A673 (cell line): Measurements from ENCODE around the gene TIGD3. TPM values are rescaled to one million over a fixed set of nuclear protein-coding genes. Genes with fewer than 3 reads are reported as not detected.

Experiments
- BruUV-seq: library from RNA; stranded (reverse); fragments of 400-500 nt; replicated peaks from 2 replicates; lab custom pipeline; 2021; lab: Mats Ljungman, UMichigan
- CTCF ChIA-PET: fragments of 300-600 bp; sonication (Branson Sonifier 250); formaldehyde crosslinking; loops from one replicate; lab custom pipeline; 2022; ENCODE audit warnings: antibody characterized with exemption; lab: Charles Lee
- POLR2A ChIA-PET: fragments of 300-600 bp; sonication (Branson Sonifier 250); formaldehyde crosslinking; loops from one replicate; lab custom pipeline; 2022; ENCODE audit warnings: antibody characterized with exemption; ENCODE audit not compliant: low non-redundant PET; lab: Charles Lee
- DNase-seq: peaks from one replicate; pipeline ENCODE4 v3.0.0-alpha.2; 2015; ENCODE audit warnings: low spot score
- H3K27ac ChIP-seq: fragments of 200-600 bp; sonication (generic); 2 replicates; pipeline ENCODE4 v1.5.1; 2016; ENCODE audit warnings: mixed run types, low read depth, mild to moderate bottlenecking, mixed read lengths, antibody characterized with exemption, low read length; ENCODE audit not compliant: poor library complexity, severe bottlenecking
- H3K27me3 ChIP-seq: fragments of 200-600 bp; sonication (generic); replicated peaks from 2 replicates; pipeline ENCODE4 v1.6.1; 2017; ENCODE audit warnings: mixed run types, low read depth, mild to moderate bottlenecking, mixed read lengths, antibody characterized with exemption, low read length; ENCODE audit not compliant: insufficient read depth, poor library complexity
- H3K36me3 ChIP-seq: fragments of 200-600 bp; sonication (generic); 2 replicates; pipeline ENCODE4 v1.6.1; 2016; ENCODE audit warnings: mixed run types, mild to moderate bottlenecking, mixed read lengths, antibody characterized with exemption, low read length; ENCODE audit not compliant: insufficient read depth, poor library complexity, severe bottlenecking
- H3K4me1 ChIP-seq: fragments of 200-600 bp; sonication (generic); 2 replicates; pipeline ENCODE4 v1.6.1; 2017; ENCODE audit warnings: mixed run types, mild to moderate bottlenecking, mixed read lengths, antibody characterized with exemption, low read length; ENCODE audit not compliant: insufficient read depth, poor library complexity, severe bottlenecking
- H3K4me3 ChIP-seq: fragments of 200-600 bp; sonication (generic); 2 replicates; pipeline ENCODE4 v1.5.1; 2016; ENCODE audit warnings: low read depth, mixed run types, mild to moderate bottlenecking, mixed read lengths, low read length; ENCODE audit not compliant: poor library complexity, severe bottlenecking
- H3K9me3 ChIP-seq: fragments of 200-600 bp; sonication (generic); 2 replicates; pipeline ENCODE4 v1.6.1; 2016; ENCODE audit warnings: mixed run types, low read depth, mild to moderate bottlenecking, mixed read lengths, antibody characterized with exemption, low read length; ENCODE audit not compliant: poor library complexity, severe bottlenecking
- EZH2 ChIP-seq: fragments of 200-600 bp; sonication (generic); IDR thresholded peaks from 2 replicates; pipeline ENCODE4 v1.6.1; 2017; ENCODE audit warnings: borderline replicate concordance, low read depth, mild to moderate bottlenecking, mixed read lengths, antibody characterized with exemption, low read length; ENCODE audit not compliant: poor library complexity, severe bottlenecking
- intact Hi-C: fragments of 100-400 bp; cut with micrococcal nuclease; formaldehyde crosslinking; loops from one replicate; pipeline ENCODE4 v1.10.0; 2022; ENCODE audit not compliant: unreplicated experiment
- total RNA-seq: library from RNA; stranded (reverse); gene quantifications from 2 replicates; pipeline ENCODE4 v1.2.3, GENCODE V29; 2021
- TF ChIP-seq, protein P1 (sequence below): fragments of 300-800, 200-600 bp; sonication (generic); conservative IDR thresholded peaks from 2 replicates; pipeline ENCODE4 v1.5.1; 2017; ENCODE audit warnings: low read depth, mild to moderate bottlenecking, antibody characterized with exemption, low read length, moderate library complexity, mixed read lengths

TIGD3 gene
- total RNA-seq, 1 experiment from 2014 or later = 2.3 TPM

DNA sequence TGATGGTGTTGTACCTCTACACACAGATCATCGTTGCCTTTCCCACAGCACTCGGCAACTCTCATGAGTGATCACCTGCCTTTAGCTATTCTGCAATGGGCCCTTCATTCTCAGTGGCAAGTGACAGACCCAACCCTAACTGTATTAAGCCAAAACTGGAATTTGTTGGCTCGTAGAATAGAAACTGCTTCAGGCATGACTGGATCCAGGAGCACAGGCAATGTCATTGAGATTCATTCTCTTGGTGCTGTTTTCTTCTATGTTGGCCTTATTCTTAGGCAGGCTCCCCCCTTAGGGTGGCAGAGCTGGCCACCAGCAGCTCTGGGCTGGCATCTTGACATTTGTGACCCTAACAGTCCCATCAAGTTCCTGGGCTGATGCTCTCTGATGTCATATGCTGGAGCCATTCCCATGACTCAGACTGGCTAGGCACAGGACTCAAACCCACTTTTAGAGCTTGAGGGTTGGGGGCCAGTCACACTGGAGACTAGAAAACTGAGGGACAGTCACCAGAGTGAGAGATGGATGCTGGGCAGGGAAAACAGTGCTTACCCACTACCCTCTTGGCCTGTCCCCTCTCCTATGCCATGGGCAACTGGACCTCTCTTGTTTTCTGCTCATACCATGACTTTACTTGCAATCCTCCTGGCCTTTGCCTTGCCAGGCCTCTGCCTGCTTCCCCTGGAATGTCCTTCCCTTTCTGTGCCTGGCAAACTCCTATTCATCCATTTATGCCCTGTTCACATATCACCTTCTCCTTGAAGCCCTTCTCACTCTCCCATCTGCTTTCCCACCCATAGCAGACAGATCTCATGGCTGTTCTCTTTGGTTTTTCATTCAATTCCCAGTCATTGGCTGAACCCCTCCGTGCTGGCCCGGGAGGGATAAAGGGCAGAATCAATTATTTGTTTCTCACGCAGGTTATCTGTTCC lies 47.0 kb upstream of the TIGD3 start:
- intact Hi-C loops = no loop called here
- ChIA-PET CTCF (interaction anchor here (0.5 kb wide), 1 partner anchor 840 kb away, joined by 3 read pairs; no protein-coding TSS in a partner anchor), POLR2A (interaction anchor here (0.6 kb wide), 1 partner anchor 257 kb away, joined by 6 read pairs; no protein-coding TSS in a partner anchor)
- Histone ChIP-seq H3K36me3 (peaks cover 3% of the 10 kb centered on the region), H3K27ac (no peak overlapping the region), H3K4me1 (peaks cover 18% of the 10 kb centered on the region), H3K9me3 (no peaks in the 10 kb centered on the region), H3K27me3 (no peaks in the 10 kb centered on the region), H3K4me3 (no peak overlapping the region)
- BruUV-seq = no TSS peak
- no peak for DNase-seq
- TF ChIP-seq EZH2 = no peak
- TF ChIP-seq, protein P1, sequence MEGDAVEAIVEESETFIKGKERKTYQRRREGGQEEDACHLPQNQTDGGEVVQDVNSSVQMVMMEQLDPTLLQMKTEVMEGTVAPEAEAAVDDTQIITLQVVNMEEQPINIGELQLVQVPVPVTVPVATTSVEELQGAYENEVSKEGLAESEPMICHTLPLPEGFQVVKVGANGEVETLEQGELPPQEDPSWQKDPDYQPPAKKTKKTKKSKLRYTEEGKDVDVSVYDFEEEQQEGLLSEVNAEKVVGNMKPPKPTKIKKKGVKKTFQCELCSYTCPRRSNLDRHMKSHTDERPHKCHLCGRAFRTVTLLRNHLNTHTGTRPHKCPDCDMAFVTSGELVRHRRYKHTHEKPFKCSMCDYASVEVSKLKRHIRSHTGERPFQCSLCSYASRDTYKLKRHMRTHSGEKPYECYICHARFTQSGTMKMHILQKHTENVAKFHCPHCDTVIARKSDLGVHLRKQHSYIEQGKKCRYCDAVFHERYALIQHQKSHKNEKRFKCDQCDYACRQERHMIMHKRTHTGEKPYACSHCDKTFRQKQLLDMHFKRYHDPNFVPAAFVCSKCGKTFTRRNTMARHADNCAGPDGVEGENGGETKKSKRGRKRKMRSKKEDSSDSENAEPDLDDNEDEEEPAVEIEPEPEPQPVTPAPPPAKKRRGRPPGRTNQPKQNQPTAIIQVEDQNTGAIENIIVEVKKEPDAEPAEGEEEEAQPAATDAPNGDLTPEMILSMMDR = no peak

DNA sequence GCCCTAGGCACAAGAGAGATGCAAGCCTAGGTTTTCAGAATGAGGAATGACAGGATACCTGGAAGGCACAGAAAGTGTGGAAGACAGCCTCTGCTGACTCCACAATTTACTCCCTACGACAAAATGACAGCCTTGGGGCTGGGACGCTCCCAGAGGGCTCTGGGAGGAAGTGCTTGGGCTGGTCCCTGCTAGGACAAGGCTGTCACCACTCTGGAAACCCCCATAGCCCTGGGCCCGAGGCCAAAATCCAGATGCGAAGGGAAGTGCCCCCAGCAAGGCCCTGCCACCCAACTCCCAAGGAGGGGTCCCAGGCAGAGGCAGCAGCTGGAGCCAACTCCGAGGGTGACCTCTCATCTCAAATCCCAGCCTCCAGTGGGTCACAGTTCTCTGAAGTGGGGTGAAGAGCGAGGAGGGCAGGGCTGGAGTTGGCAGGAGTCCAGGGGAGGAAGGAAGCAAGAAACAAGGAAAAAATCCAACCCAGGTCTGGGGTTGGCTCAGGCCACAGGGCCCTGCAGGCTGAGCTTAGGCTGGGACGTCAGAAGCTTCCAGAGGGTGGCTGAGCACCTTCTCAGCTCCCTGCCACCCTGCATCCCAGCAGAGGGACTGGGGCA lies 46.2 kb upstream of the TIGD3 start:
- peak; percentile 43 for DNase-seq
- Histone ChIP-seq H3K4me1 (peaks cover 18% of the 10 kb centered on the region), H3K36me3 (peaks cover 3% of the 10 kb centered on the region), H3K27ac (no peak overlapping the region), H3K27me3 (no peaks in the 10 kb centered on the region), H3K4me3 (no peak overlapping the region), H3K9me3 (no peaks in the 10 kb centered on the region)
- no TSS peak for BruUV-seq
- POLR2A ChIA-PET = no interaction called here
- TF ChIP-seq, protein P1 = no peak
- TF ChIP-seq EZH2 = no peak
- CTCF ChIA-PET = interaction anchor here (0.5 to 0.6 kb wide), 3 partner anchors 127 to 841 kb away, joined by 3 to 5 read pairs (median 3); no protein-coding TSS in a partner anchor
- intact Hi-C loops = no loop called here

DNA sequence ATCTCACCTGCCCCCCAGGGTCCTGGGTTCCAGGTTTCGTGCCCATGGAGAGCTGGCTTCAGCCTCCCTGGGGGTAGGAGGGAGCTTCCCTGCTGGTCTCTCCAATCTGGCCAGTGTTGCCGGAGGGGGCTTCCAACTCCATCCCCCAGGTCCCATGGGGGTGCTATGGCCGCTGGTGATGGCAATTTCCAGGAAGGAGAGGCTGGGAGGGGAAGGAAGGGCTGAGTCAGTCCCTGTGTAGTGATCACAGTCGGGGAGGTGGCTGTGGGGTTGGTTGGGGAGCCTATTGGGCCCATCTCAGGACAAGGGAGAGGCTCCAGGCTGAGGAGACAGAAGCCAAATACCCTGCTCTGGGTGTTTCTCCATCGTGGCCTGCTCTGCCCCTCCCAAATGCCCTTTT lies 45.5 kb upstream of the TIGD3 start:
- peaks cover 18% of the 10 kb centered on the region for H3K4me1 ChIP-seq
- TF ChIP-seq EZH2 = no peak
- TF ChIP-seq, protein P1 = no peak
- H3K27ac ChIP-seq = no peak overlapping the region
- POLR2A ChIA-PET = no interaction called here
- no peak overlapping the region for H3K4me3 ChIP-seq
- no peak for DNase-seq
- CTCF ChIA-PET = interaction anchor here (0.6 kb wide), 1 partner anchor 128 kb away, joined by 3 read pairs; no protein-coding TSS in a partner anchor
- peaks cover 3% of the 10 kb centered on the region for H3K36me3 ChIP-seq
- intact Hi-C loops = no loop called here
- H3K27me3 ChIP-seq = no peaks in the 10 kb centered on the region
- no TSS peak for BruUV-seq
- no peaks in the 10 kb centered on the region for H3K9me3 ChIP-seq
